SK-N-MC (cell line): ENCODE measurements around the gene MIPEP.

Experiments
- EZH2 ChIP-seq: fragments of 200-600 bp; sonication (generic); IDR thresholded peaks from one replicate; pipeline ENCODE4 v1.6.1; 2017; ENCODE audit warnings: antibody characterized with exemption
- FOXP2 ChIP-seq: optimal IDR thresholded peaks from 2 replicates; pipeline ENCODE3; 2011; ENCODE audit warnings: mild to moderate bottlenecking, moderate library complexity; ENCODE audit not compliant: insufficient read depth; ENCODE audit errors: extremely low read length, control extremely low read depth
- POLR2AphosphoS5 ChIP-seq: IDR thresholded peaks from 2 replicates; pipeline ENCODE4 v1.6.1; 2012; ENCODE audit warnings: mild to moderate bottlenecking, low read depth, low read length, borderline replicate concordance

DNA sequence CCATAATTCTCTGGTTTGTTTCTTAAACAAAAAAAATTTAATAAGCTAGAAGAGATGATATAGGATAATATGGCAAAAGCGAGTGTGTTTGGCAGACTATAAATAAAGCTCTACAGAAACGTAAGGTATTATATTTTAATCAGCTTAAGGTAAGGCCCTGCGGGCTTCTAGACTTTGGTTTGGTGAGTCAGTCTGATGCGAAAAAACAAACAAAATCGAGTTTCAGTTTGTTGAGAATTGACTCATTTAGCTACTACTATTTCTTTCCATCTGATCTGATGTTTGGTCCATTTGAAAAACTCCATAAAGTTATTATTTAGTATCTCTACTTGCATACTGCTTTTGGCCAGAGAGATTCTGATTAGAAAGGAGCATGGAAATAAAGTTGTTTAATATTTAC, 138.0 kb downstream of the MIPEP start:
- TF ChIP-seq POLR2AphosphoS5 (no peak), EZH2 (no peak), FOXP2 (no peak)
